ENCODE measurements around the gene CDKN1A. TPM values are rescaled to one million over a fixed set of nuclear protein-coding genes. Genes with fewer than 3 reads are reported as not detected.

The CDKN1A gene
- total RNA-seq, 4 donors from 2014 or later = 86.8 to 209 (median 131) TPM

GRCh38 chr6:36686668-36687513 lies 8.4 kb downstream of the CDKN1A start:
- Histone ChIP-seq H3K9me3 (no peaks in the 10 kb centered on the region), H3K4me1 (peaks cover 15 to 55% (median 37%) of the 10 kb centered on the region in 3 donors), H3K27me3 (no peaks in the 10 kb centered on the region), H3K4me3 (no peak overlapping the region), H3K27ac (peak overlapping the region in 2 of 4 donors; percentile 28 to 31), H3K36me3 (peaks cover 33 to 55% (median 44%) of the 10 kb centered on the region in 3 donors)
- no peak for DNase-seq
- 78 to 86% methylated on average over 7 to 8 of the region's 10 CpGs for WGBS, 2 donors
- intact Hi-C loops (cut with DNase I) = no loop called here
- TF ChIP-seq POLR2A (IDR thresholded peaks at IDR 0.05) (no peak), CTCF (IDR thresholded peaks at IDR 0.05) (no peak)

- Histone ChIP-seq H3K36me3 (peaks cover 33 to 48% (median 43%) of the 10 kb centered on the region in 3 donors), H3K9me3 (no peaks in the 10 kb centered on the region), H3K4me3 (no peak overlapping the region), H3K27ac (no peak overlapping the region), H3K27me3 (no peaks in the 10 kb centered on the region), H3K4me1 (peaks cover 16 to 55% (median 31%) of the 10 kb centered on the region in 3 donors)
- no peak for DNase-seq
- intact Hi-C loops (cut with DNase I) = no loop called here
- TF ChIP-seq CTCF (IDR thresholded peaks at IDR 0.05) = no peak
- no peak for TF ChIP-seq POLR2A (IDR thresholded peaks at IDR 0.05)
- 82 to 84% methylated on average over 6 of the region's 6 CpGs for WGBS, 2 donors
Observed at GRCh38 chr6:36688063-36688738, 9.7 kb downstream of the CDKN1A start.

GRCh38 chr6:36688739-36689075 lies 10.2 kb downstream of the CDKN1A start:
- 75 to 88% methylated on average over 5 of the region's 5 CpGs for WGBS, 2 donors
- no peak for TF ChIP-seq POLR2A (IDR thresholded peaks at IDR 0.05)
- no peak for TF ChIP-seq CTCF (IDR thresholded peaks at IDR 0.05)
- Histone ChIP-seq H3K27me3 (no peaks in the 10 kb centered on the region), H3K36me3 (peaks cover 33 to 43% (median 38%) of the 10 kb centered on the region in 3 donors), H3K9me3 (no peaks in the 10 kb centered on the region), H3K4me3 (no peak overlapping the region), H3K27ac (no peak overlapping the region), H3K4me1 (peaks cover 12 to 53% (median 26%) of the 10 kb centered on the region in 3 donors)
- intact Hi-C loops (cut with DNase I) = no loop called here
- DNase-seq = no peak

GRCh38 chr6:36691011-36691410 lies 12.5 kb downstream of the CDKN1A start:
- Histone ChIP-seq H3K4me3 (no peak overlapping the region), H3K4me1 (peaks cover 12 to 34% (median 12%) of the 10 kb centered on the region in 3 donors), H3K27me3 (no peaks in the 10 kb centered on the region), H3K9me3 (no peaks in the 10 kb centered on the region), H3K27ac (no peak overlapping the region), H3K36me3 (peaks cover 11 to 20% (median 15%) of the 10 kb centered on the region in 3 donors)
- intact Hi-C loops (cut with DNase I) = no loop called here
- no peak for DNase-seq
- 86 to 96% methylated on average over 4 of the region's 4 CpGs for WGBS, 2 donors
- no peak for TF ChIP-seq CTCF (IDR thresholded peaks at IDR 0.05)
- TF ChIP-seq POLR2A (IDR thresholded peaks at IDR 0.05) = no peak

GRCh38 chr6:36691612-36692011 lies 13.1 kb downstream of the CDKN1A start:
- Histone ChIP-seq H3K4me3 (no peak overlapping the region), H3K27me3 (no peaks in the 10 kb centered on the region), H3K4me1 (peaks cover 12 to 28% (median 12%) of the 10 kb centered on the region in 3 donors), H3K27ac (peak overlapping the region in 3 of 4 donors; percentile 12 to 64 (median 64)), H3K9me3 (no peaks in the 10 kb centered on the region), H3K36me3 (peaks cover 5 to 14% (median 9%) of the 10 kb centered on the region in 3 donors)
- WGBS, 2 donors = 86 to 94% methylated on average over 2 of the region's 2 CpGs
- no peak for DNase-seq
- TF ChIP-seq CTCF (IDR thresholded peaks at IDR 0.05) (no peak), POLR2A (IDR thresholded peaks at IDR 0.05) (no peak)
- intact Hi-C loops (cut with DNase I) = no loop called here
